Loucy (cell line): Measurements from ENCODE around the gene PHLDA1.

Experiments used
- H2AFZ ChIP-seq: fragments of 200-600 bp; sonication (generic); 2 replicates; pipeline ENCODE4 v1.6.0; 2016; ENCODE audit warnings: antibody characterized with exemption, mild to moderate bottlenecking, low read length, moderate library complexity
- H3F3A ChIP-seq: fragments of 200-600 bp; 2 replicates; pipeline ENCODE4 v1.6.0; 2016; ENCODE audit warnings: antibody characterized with exemption, low read depth, mild to moderate bottlenecking
- H3K27me3 ChIP-seq: fragments of 200-600 bp; sonication (generic); 2 replicates; pipeline ENCODE4 v1.6.1; 2014; ENCODE audit warnings: low read length, mild to moderate bottlenecking; ENCODE audit not compliant: insufficient read depth, poor library complexity, severe bottlenecking
- H3K36me3 ChIP-seq: fragments of 200-600 bp; sonication (generic); 2 replicates; pipeline ENCODE4 v1.6.1; 2016; ENCODE audit warnings: low read length; ENCODE audit not compliant: insufficient read depth
- H3K4me1 ChIP-seq: fragments of 200-600 bp; sonication (generic); 2 replicates; pipeline ENCODE4 v1.5.1; 2014; ENCODE audit warnings: low read length, mild to moderate bottlenecking; ENCODE audit not compliant: insufficient read depth, poor library complexity, severe bottlenecking
- H3K4me2 ChIP-seq: fragments of 200-600 bp; sonication (generic); 2 replicates; pipeline ENCODE4 v1.6.0; 2014; ENCODE audit warnings: antibody characterized with exemption, low read length, low read depth, mild to moderate bottlenecking; ENCODE audit not compliant: poor library complexity, severe bottlenecking
- H3K4me3 ChIP-seq: fragments of 200-600 bp; sonication (generic); 2 replicates; pipeline ENCODE4 v1.5.1; 2014; ENCODE audit warnings: low read length, mild to moderate bottlenecking, mixed read lengths; ENCODE audit not compliant: poor library complexity, severe bottlenecking
- H3K79me2 ChIP-seq: fragments of 200-600 bp; sonication (generic); 2 replicates; pipeline ENCODE4 v1.6.1; 2014; ENCODE audit warnings: low read length; ENCODE audit not compliant: insufficient read depth
- H3K9ac ChIP-seq: fragments of 200-600 bp; sonication (generic); 2 replicates; pipeline ENCODE4 v1.6.0; 2014; ENCODE audit warnings: mild to moderate bottlenecking, low read depth, low read length, moderate library complexity; ENCODE audit not compliant: poor library complexity, severe bottlenecking
- H3K9me2 ChIP-seq: fragments of 200-600 bp; sonication (generic); replicated peaks from 2 replicates; pipeline ENCODE4 v1.6.1; 2016; ENCODE audit warnings: low read depth, low read length, mixed read lengths
- H3K9me3 ChIP-seq: fragments of 200-600 bp; sonication (generic); 2 replicates; pipeline ENCODE4 v1.6.1; 2014; ENCODE audit warnings: mild to moderate bottlenecking, antibody characterized with exemption, low read length, low read depth; ENCODE audit not compliant: insufficient read depth
- H4K20me1 ChIP-seq: fragments of 200-600 bp; sonication (generic); 2 replicates; pipeline ENCODE4 v1.6.0; 2014; ENCODE audit warnings: antibody characterized with exemption, low read length, mild to moderate bottlenecking; ENCODE audit not compliant: insufficient read depth, poor library complexity, severe bottlenecking
- CTCF ChIP-seq: fragments of 200-600 bp; sonication (generic); conservative IDR thresholded peaks from 2 replicates; pipeline ENCODE4 v1.5.1; 2014; ENCODE audit warnings: mild to moderate bottlenecking, antibody characterized with exemption, low read length
- EZH2phosphoT487 ChIP-seq: fragments of 200-600 bp; IDR thresholded peaks from 2 replicates; pipeline ENCODE4 v1.6.1; 2018; ENCODE audit warnings: antibody characterized with exemption, mild to moderate bottlenecking, moderate library complexity, borderline replicate concordance

Gene PHLDA1

GRCh38 chr12:76026643-76027063, 4.9 kb downstream of the PHLDA1 start:
- Histone ChIP-seq H3K4me2 (no peak overlapping the region), H3K27me3 (no peaks in the 10 kb centered on the region), H3K4me1 (peaks cover 32% of the 10 kb centered on the region), H3K9me3 (no peaks in the 10 kb centered on the region), H3K36me3 (no peaks in the 10 kb centered on the region), H3K9me2 (no peaks in the 10 kb centered on the region), H3F3A (no peaks in the 10 kb centered on the region), H3K79me2 (peaks cover 7% of the 10 kb centered on the region; the same call in 1 of the 2 replicates), H4K20me1 (no peaks in the 10 kb centered on the region), H3K9ac (no peak overlapping the region), H2AFZ (no peak overlapping the region), H3K4me3 (no peak overlapping the region)
- TF ChIP-seq EZH2phosphoT487 (no peak), CTCF (no peak)

- Histone ChIP-seq H3K4me3 (no peak overlapping the region), H3K4me1 (peaks cover 37% of the 10 kb centered on the region), H2AFZ (no peak overlapping the region), H3K9me3 (no peaks in the 10 kb centered on the region), H4K20me1 (no peaks in the 10 kb centered on the region), H3K27me3 (no peaks in the 10 kb centered on the region), H3F3A (peaks cover 6% of the 10 kb centered on the region; the same call in 1 of the 2 replicates), H3K9me2 (no peaks in the 10 kb centered on the region), H3K9ac (no peak overlapping the region), H3K4me2 (no peak overlapping the region), H3K36me3 (no peaks in the 10 kb centered on the region), H3K79me2 (peaks cover 7% of the 10 kb centered on the region; the same call in 1 of the 2 replicates)
- TF ChIP-seq EZH2phosphoT487 (no peak), CTCF (no peak)
Measured at GRCh38 chr12:76025601-76026575, 5.7 kb downstream of the PHLDA1 start.

GRCh38 chr12:76024942-76025600, 6.5 kb downstream of the PHLDA1 start:
- Histone ChIP-seq H3F3A (peaks cover 12% of the 10 kb centered on the region; the same call in 1 of the 2 replicates), H3K4me3 (no peak overlapping the region), H3K9me3 (no peaks in the 10 kb centered on the region), H3K27me3 (no peaks in the 10 kb centered on the region), H3K9me2 (no peaks in the 10 kb centered on the region), H3K9ac (no peak overlapping the region), H4K20me1 (no peaks in the 10 kb centered on the region), H3K79me2 (peaks cover 3% of the 10 kb centered on the region; the same call in 1 of the 2 replicates), H3K4me1 (peaks cover 35% of the 10 kb centered on the region), H3K36me3 (no peaks in the 10 kb centered on the region), H2AFZ (no peak overlapping the region), H3K4me2 (no peak overlapping the region)
- TF ChIP-seq CTCF (no peak), EZH2phosphoT487 (no peak)
